GM12873 (cell line): Measurements from ENCODE around the gene SLC39A6.

Experiments used
- TF ChIP-seq, protein P1 (sequence below): IDR thresholded peaks from 2 replicates; pipeline ENCODE4 v1.5.1; 2012; ENCODE audit warnings: low read depth, mild to moderate bottlenecking, moderate library complexity, low read length, control low read depth; ENCODE audit not compliant: insufficient read depth; ENCODE audit errors: missing control alignments

The SLC39A6 gene

DNA sequence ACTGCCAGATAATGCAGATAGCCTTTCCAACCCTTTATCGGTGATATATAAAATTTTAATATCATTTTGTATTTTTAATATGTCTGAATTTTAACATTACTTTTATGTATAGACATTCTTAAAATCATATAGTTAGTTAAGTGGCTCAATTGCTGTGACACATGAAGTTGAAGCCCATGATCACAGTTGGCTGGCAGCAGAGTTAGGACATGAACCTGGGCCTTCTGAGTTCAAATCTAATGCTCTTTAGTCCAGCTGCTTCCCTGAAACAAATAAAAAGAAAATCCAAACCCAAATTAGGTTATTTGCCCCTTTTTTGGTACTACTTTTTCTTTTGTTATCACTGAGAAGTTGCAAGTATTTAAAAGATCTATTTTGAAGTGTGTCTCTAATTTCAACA is 6.1 kb upstream of the SLC39A6 start:
- TF ChIP-seq, protein P1, sequence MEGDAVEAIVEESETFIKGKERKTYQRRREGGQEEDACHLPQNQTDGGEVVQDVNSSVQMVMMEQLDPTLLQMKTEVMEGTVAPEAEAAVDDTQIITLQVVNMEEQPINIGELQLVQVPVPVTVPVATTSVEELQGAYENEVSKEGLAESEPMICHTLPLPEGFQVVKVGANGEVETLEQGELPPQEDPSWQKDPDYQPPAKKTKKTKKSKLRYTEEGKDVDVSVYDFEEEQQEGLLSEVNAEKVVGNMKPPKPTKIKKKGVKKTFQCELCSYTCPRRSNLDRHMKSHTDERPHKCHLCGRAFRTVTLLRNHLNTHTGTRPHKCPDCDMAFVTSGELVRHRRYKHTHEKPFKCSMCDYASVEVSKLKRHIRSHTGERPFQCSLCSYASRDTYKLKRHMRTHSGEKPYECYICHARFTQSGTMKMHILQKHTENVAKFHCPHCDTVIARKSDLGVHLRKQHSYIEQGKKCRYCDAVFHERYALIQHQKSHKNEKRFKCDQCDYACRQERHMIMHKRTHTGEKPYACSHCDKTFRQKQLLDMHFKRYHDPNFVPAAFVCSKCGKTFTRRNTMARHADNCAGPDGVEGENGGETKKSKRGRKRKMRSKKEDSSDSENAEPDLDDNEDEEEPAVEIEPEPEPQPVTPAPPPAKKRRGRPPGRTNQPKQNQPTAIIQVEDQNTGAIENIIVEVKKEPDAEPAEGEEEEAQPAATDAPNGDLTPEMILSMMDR, result no peak

DNA sequence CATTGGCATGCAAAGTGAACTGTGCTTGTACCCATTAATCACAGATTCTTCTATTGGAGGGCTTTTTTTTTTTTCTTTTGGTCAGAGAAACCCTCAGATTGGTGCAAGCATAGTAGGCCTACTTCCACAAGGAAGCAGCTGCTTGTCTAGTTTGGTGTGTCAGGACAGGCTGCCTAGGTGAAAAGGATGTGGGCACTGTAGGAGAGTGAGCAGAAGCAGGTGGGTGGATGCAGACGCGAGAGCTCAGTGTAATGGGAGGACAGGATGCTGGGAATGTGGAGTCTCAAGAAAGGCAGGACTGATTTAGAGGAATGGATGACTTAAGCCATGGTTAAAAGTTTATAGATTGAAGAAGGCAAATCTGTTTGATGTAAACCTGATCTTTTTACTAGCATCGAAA is 3.6 kb upstream of the SLC39A6 start:
- TF ChIP-seq, protein P1, result no peak

DNA sequence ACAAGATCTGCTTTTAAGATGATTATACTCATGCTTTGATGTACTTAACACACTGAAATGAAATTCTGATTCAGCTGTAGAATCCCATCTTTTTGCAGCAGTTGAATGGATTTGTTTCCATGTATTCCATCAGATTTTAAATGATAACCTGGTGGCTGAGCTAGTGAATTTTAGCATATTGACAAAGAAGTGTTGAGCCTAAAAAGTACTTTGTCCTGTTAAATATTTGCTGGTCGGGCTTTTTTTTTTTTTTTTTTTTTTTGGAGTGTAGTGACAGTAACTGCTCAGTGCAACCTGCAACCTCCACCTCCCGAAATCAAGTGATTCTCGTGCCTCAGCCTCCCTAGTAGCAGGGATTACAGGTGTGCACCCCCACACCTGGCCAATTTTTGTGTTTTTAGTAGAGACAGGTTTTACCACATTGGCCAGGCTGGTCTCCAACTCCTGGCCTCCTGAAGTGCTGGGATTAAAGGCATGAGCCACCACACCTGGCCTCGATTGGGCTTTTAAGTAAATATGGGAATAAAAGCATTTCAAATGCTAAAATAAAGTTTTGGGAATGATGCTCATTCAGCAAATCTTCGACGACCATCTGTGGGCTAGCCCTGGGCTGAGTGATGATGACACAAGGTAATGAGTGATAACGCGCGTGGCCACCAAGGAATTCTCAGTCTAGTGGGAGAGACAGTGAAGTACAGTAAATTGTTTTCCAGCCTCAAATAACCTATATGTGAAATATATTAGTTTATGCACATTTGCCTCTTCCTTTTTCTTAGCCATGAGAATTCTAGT is 2.7 kb upstream of the SLC39A6 start:
- TF ChIP-seq, protein P1, result no peak

DNA sequence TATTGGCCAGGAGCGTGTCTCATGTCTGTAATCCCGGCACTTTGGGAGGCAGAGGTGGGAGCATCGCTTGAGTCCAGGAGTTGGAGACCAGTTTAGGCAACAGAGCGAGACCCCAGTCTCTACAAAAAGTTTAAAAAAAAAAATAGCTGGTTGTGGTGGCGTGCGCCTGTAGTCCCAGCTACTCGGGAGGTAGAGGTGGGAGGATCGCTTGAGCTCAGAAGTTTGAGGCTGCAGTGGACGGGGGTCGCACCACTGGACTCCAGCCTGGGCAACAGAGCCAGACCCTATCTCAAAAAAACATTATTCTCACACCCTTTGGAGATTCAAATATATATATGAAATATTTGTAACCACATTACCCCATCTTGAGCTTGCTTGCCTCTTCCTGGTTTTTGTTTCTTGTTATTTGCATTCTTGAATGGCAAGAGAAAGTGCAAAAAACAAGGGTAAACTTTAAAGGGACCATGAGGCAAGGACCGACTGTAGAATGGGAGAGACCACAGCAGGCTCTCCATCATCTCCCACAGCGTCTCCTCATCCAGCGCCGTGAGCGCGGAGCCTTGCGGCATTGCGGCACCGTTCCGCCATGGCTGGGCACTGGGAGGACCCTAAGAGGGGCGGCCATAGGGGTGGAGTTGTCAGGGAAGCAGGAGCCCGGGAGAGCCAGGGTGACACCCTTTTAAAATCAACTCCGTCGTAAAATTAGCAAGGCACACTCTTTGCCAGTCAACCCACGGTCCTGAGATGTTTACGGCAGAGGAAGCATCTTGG is 1.9 kb upstream of the SLC39A6 start:
- TF ChIP-seq, protein P1, result no peak

DNA sequence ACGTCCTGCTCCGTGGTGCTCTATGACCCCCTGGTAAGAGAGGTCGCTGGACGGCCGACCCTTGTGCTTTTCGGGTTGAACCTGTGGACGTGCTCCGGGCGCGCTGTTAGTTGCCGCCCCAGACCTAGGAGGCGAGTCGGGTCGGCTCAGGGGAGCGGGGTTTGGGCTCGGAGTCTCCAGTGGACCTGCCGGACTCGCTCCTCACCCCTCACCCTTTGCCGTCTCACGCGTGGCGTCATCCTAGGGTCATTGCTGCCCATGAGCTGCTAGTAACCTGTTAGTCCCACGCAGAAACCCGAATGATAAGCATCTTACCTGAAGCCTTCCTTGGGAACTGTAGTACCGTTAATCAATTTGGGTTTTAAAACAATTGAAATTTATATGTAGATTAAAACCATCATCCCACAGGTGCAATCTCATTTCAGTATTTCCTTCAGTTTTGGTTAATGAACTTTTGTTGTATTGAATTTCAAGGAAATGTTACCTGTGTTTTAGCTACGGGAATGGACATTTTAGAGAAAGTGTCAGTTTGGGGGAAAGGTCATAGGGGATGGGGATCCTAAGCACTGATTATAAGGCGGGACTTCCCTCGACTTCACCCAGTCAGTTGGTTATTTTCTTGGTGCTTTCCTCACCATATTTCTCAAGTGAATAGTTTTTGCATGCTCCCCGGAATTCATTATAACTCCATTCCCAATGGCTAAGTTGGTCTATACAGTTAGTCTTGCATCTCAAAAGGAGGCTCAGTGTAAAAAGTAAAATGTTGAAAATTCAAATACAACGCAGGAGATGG is 1.1 kb upstream of the SLC39A6 start:
- TF ChIP-seq, protein P1, result no peak

DNA sequence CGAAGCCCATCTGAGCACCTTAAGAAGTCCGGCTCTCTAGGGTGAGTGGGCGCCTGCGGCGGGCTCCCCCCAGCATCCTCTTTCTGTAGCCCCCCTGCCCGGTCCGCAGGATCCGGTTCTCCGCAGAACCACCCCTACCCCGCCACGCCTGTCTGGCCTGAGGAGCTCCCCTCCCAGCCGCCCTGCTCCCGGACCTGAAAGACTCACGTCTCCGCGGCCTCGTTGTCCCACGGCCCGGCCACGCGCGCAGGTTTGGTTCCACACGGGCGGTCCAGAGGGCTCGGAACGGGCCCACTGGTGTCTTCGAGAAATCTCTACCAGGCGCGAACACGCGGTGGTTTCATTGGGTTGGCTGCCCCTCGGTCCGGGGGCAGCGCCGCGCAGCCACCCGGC is 237 bp downstream of the SLC39A6 start:
- TF ChIP-seq, protein P1, result no peak

DNA sequence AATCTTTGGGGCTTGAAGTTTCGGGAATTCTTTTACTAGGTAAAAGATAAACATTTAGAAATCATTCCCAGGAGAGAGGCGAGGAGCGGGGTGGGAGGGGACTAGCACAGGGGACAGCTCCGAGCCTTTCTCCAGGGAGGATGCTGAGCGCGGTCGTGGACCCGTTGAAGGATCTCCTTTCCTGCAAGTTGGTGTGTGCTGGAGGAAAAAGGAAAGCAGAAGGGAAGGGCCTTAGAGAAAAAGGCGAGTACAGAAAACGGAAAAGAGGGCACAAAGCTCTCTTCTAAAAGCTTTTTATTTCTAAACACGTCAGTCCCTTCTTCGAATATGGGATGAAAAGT is 640 bp downstream of the SLC39A6 start:
- TF ChIP-seq, protein P1, result no peak
